Kidney epithelial cell (primary cell): Measurements from ENCODE around the gene LRRC8C. TPM values are rescaled to one million over a fixed set of nuclear protein-coding genes. Genes with fewer than 3 reads are reported as not detected.

Experiments
- DNase-seq: peaks from one replicate; pipeline ENCODE4 v3.0.0-alpha.2; 2010; ENCODE audit warnings: low read depth
- H3K27me3 ChIP-seq: 2 replicates; pipeline ENCODE4 v1.6.0; 2011; ENCODE audit warnings: low read length; ENCODE audit not compliant: control insufficient read depth, insufficient read depth
- H3K36me3 ChIP-seq: 2 replicates; pipeline ENCODE4 v1.5.1; 2011; ENCODE audit warnings: low read length; ENCODE audit not compliant: control insufficient read depth, insufficient read depth
- H3K4me3 ChIP-seq: 2 replicates; pipeline ENCODE4 v1.5.1; 2011; ENCODE audit warnings: low read depth, mild to moderate bottlenecking, control low read depth, low read length
- CTCF ChIP-seq: IDR thresholded peaks from 2 replicates; pipeline ENCODE4 v1.5.1; 2011; ENCODE audit warnings: mild to moderate bottlenecking, moderate library complexity, low read length, control low read depth, inconsistent platforms; ENCODE audit not compliant: insufficient read depth, poor library complexity, severe bottlenecking
- total RNA-seq: library from RNA; depleted of rRNA; stranded (reverse); fragments of >200 nt; gene quantifications from 2 replicates; pipeline ENCODE4 v1.2.3, GENCODE V29; 2015

LRRC8C gene
- total RNA-seq, 1 donor from 2014 or later, result 2.7 TPM

GRCh38 chr1:89633800-89634625 is 1.1 kb downstream of the LRRC8C start:
- H3K36me3 ChIP-seq, result no peaks in the 10 kb centered on the region
- no peak for TF ChIP-seq CTCF
- no peaks in the 10 kb centered on the region for H3K27me3 ChIP-seq
- peak overlapping the region; percentile 92 for H3K4me3 ChIP-seq
- DNase-seq, result no peak

- H3K27me3 ChIP-seq, result no peaks in the 10 kb centered on the region
- H3K4me3 ChIP-seq, result no peak overlapping the region
- H3K36me3 ChIP-seq, result no peaks in the 10 kb centered on the region
- no peak for TF ChIP-seq CTCF
- no peak for DNase-seq
Observed at GRCh38 chr1:89635825-89636815, 3.2 kb downstream of the LRRC8C start.

GRCh38 chr1:89637496-89637895 is 4.6 kb downstream of the LRRC8C start:
- TF ChIP-seq CTCF, result no peak
- H3K4me3 ChIP-seq, result no peak overlapping the region
- no peak for DNase-seq

GRCh38 chr1:89640440-89640839 is 7.5 kb downstream of the LRRC8C start:
- no peak overlapping the region for H3K4me3 ChIP-seq
- H3K27me3 ChIP-seq, result no peaks in the 10 kb centered on the region
- no peaks in the 10 kb centered on the region for H3K36me3 ChIP-seq
- DNase-seq, result no peak
- TF ChIP-seq CTCF, result no peak

More at GRCh38 chr1:89637496-89637895, 4.6 kb downstream of the LRRC8C start:
- Histone ChIP-seq H3K27me3 (no peaks in the 10 kb centered on the region), H3K36me3 (no peaks in the 10 kb centered on the region)

- no peak for DNase-seq
- Histone ChIP-seq H3K36me3 (no peaks in the 10 kb centered on the region), H3K27me3 (no peaks in the 10 kb centered on the region), H3K4me3 (no peak overlapping the region)
- no peak for TF ChIP-seq CTCF
Observed at GRCh38 chr1:89641781-89642180, 8.9 kb downstream of the LRRC8C start.
